ENCODE measurements around the gene MACROH2A2. TPM values are rescaled to one million over a fixed set of nuclear protein-coding genes. Genes with fewer than 3 reads are reported as not detected.

The MACROH2A2 gene
- total RNA-seq, 1 experiment from 2014 or later: 42.5 TPM

GRCh38 chr10:70132098-70133029, 79.7 kb downstream of the MACROH2A2 start, which contains the start of gene AIFM2:
TSS of gene AIFM2 (minus strand) at chr10:70132825. CDS start at chr10:70124084, 8,741 bp downstream.
- DNase-seq (ENCODE audit: low read depth in 1 of 2, low spot score in 2 of 2): peak; percentile 77 to 86

GRCh38 chr10:70135046-70135445, 82.4 kb downstream of the MACROH2A2 start:
- Histone ChIP-seq H3K27me3 (replicated peaks) (no peaks in the 10 kb centered on the region), H3K4me3 (no peak overlapping the region), H3K4me1 (replicated peaks) (peaks cover 30% of the 10 kb centered on the region), H3K9me3 (replicated peaks) (no peaks in the 10 kb centered on the region), H3K36me3 (peaks cover 9% of the 10 kb centered on the region; the same call in 1 of the 2 replicates), H3K27ac (no peak overlapping the region)
- DNase-seq (ENCODE audit: low read depth in 1 of 2, low spot score in 2 of 2): no peak

More at GRCh38 chr10:70132098-70133029, 79.7 kb downstream of the MACROH2A2 start, which contains the start of gene AIFM2:
- H3K4me3 ChIP-seq: peak within 1 kb of the TSS; percentile 55
- H3K27me3 ChIP-seq (replicated peaks): no peaks in the 10 kb centered on the region
- H3K27ac ChIP-seq: peak within 1 kb of the TSS; percentile 59
- H3K4me1 ChIP-seq (replicated peaks): peaks cover 30% of the 10 kb centered on the region
- H3K36me3 ChIP-seq: peaks cover 12% of the 10 kb centered on the region
- no peaks in the 10 kb centered on the region for H3K9me3 ChIP-seq (replicated peaks)

GRCh38 chr10:70135684-70136083, 83.0 kb downstream of the MACROH2A2 start:
- Histone ChIP-seq H3K36me3 (peaks cover 5% of the 10 kb centered on the region; the same call in 1 of the 2 replicates), H3K4me1 (replicated peaks) (peaks cover 28% of the 10 kb centered on the region), H3K27me3 (replicated peaks) (no peaks in the 10 kb centered on the region), H3K27ac (no peak overlapping the region), H3K9me3 (replicated peaks) (no peaks in the 10 kb centered on the region), H3K4me3 (no peak overlapping the region)
- DNase-seq (ENCODE audit: low read depth in 1 of 2, low spot score in 2 of 2): peak in 1 of 2 experiments; percentile 19

GRCh38 chr10:70137135-70137534, 84.5 kb downstream of the MACROH2A2 start:
- Histone ChIP-seq H3K27ac (no peak overlapping the region), H3K36me3 (peaks cover 5% of the 10 kb centered on the region; the same call in 1 of the 2 replicates), H3K4me1 (replicated peaks) (peaks cover 14% of the 10 kb centered on the region), H3K4me3 (no peak overlapping the region), H3K9me3 (replicated peaks) (no peaks in the 10 kb centered on the region), H3K27me3 (replicated peaks) (no peaks in the 10 kb centered on the region)
- no peak for DNase-seq (ENCODE audit: low read depth in 1 of 2, low spot score in 2 of 2)

GRCh38 chr10:70137927-70138883, 85.6 kb downstream of the MACROH2A2 start:
- H3K27me3 ChIP-seq (replicated peaks): no peaks in the 10 kb centered on the region
- H3K4me1 ChIP-seq (replicated peaks): peaks cover 3% of the 10 kb centered on the region
- no peaks in the 10 kb centered on the region for H3K9me3 ChIP-seq (replicated peaks)
- H3K4me3 ChIP-seq: no peak overlapping the region
- no peak for DNase-seq (ENCODE audit: low read depth in 1 of 2, low spot score in 2 of 2)
- H3K36me3 ChIP-seq: peaks cover 5% of the 10 kb centered on the region; the same call in 1 of the 2 replicates
- no peak overlapping the region for H3K27ac ChIP-seq

GRCh38 chr10:70139151-70139996, 86.7 kb downstream of the MACROH2A2 start:
- no peaks in the 10 kb centered on the region for H3K9me3 ChIP-seq (replicated peaks)
- H3K4me1 ChIP-seq (replicated peaks): no peaks in the 10 kb centered on the region
- H3K4me3 ChIP-seq: no peak overlapping the region
- peaks cover 6% of the 10 kb centered on the region for H3K36me3 ChIP-seq
- no peak overlapping the region for H3K27ac ChIP-seq
- no peak for DNase-seq (ENCODE audit: low read depth in 1 of 2, low spot score in 2 of 2)
- H3K27me3 ChIP-seq (replicated peaks): no peaks in the 10 kb centered on the region

- no peaks in the 10 kb centered on the region; the same call in 1 of the 2 replicates for H3K4me1 ChIP-seq (replicated peaks)
- no peak for DNase-seq (ENCODE audit: low read depth in 1 of 2, low spot score in 2 of 2)
Observed at GRCh38 chr10:70139997-70140250, 87.3 kb downstream of the MACROH2A2 start.

GRCh38 chr10:70140297-70140696, 87.7 kb downstream of the MACROH2A2 start:
- Histone ChIP-seq H3K27ac (no peak overlapping the region), H3K27me3 (replicated peaks) (no peaks in the 10 kb centered on the region), H3K4me1 (replicated peaks) (peaks cover 4% of the 10 kb centered on the region), H3K36me3 (peaks cover 10% of the 10 kb centered on the region), H3K9me3 (replicated peaks) (no peaks in the 10 kb centered on the region), H3K4me3 (no peak overlapping the region)
- no peak for DNase-seq (ENCODE audit: low read depth in 1 of 2, low spot score in 2 of 2)

More at GRCh38 chr10:70139997-70140250, 87.3 kb downstream of the MACROH2A2 start:
- Histone ChIP-seq H3K4me3 (no peak overlapping the region), H3K9me3 (replicated peaks) (no peaks in the 10 kb centered on the region), H3K36me3 (peaks cover 10% of the 10 kb centered on the region), H3K27ac (no peak overlapping the region), H3K27me3 (replicated peaks) (no peaks in the 10 kb centered on the region)

- H3K4me3 ChIP-seq: no peak overlapping the region
- H3K4me1 ChIP-seq (replicated peaks): peaks cover 19% of the 10 kb centered on the region
- DNase-seq (ENCODE audit: low read depth in 1 of 2, low spot score in 2 of 2): no peak
- H3K36me3 ChIP-seq: peaks cover 10% of the 10 kb centered on the region
- H3K27ac ChIP-seq: no peak overlapping the region
- no peaks in the 10 kb centered on the region for H3K9me3 ChIP-seq (replicated peaks)
- no peaks in the 10 kb centered on the region for H3K27me3 ChIP-seq (replicated peaks)
Observed at GRCh38 chr10:70142555-70142954, 89.9 kb downstream of the MACROH2A2 start.

- no peaks in the 10 kb centered on the region for H3K9me3 ChIP-seq (replicated peaks)
- H3K27ac ChIP-seq: no peak overlapping the region
- peaks cover 21% of the 10 kb centered on the region for H3K4me1 ChIP-seq (replicated peaks)
- no peak for DNase-seq (ENCODE audit: low read depth in 1 of 2, low spot score in 2 of 2)
- H3K4me3 ChIP-seq: no peak overlapping the region
- H3K27me3 ChIP-seq (replicated peaks): no peaks in the 10 kb centered on the region
- peaks cover 24% of the 10 kb centered on the region for H3K36me3 ChIP-seq
Observed at GRCh38 chr10:70144372-70145110, 91.9 kb downstream of the MACROH2A2 start.

GRCh38 chr10:70145166-70145665, 92.6 kb downstream of the MACROH2A2 start:
- Histone ChIP-seq H3K27ac (peak overlapping the region; percentile 59; the same call in 1 of the 2 replicates), H3K4me1 (replicated peaks) (peaks cover 21% of the 10 kb centered on the region), H3K36me3 (peaks cover 25% of the 10 kb centered on the region), H3K4me3 (peak overlapping the region; percentile 57), H3K9me3 (replicated peaks) (no peaks in the 10 kb centered on the region), H3K27me3 (replicated peaks) (no peaks in the 10 kb centered on the region)
- no peak for DNase-seq (ENCODE audit: low read depth in 1 of 2, low spot score in 2 of 2)

Data from SJSA1 (cell line).